ENCODE measurements around the gene RASGRP4.

The RASGRP4 gene

DNA sequence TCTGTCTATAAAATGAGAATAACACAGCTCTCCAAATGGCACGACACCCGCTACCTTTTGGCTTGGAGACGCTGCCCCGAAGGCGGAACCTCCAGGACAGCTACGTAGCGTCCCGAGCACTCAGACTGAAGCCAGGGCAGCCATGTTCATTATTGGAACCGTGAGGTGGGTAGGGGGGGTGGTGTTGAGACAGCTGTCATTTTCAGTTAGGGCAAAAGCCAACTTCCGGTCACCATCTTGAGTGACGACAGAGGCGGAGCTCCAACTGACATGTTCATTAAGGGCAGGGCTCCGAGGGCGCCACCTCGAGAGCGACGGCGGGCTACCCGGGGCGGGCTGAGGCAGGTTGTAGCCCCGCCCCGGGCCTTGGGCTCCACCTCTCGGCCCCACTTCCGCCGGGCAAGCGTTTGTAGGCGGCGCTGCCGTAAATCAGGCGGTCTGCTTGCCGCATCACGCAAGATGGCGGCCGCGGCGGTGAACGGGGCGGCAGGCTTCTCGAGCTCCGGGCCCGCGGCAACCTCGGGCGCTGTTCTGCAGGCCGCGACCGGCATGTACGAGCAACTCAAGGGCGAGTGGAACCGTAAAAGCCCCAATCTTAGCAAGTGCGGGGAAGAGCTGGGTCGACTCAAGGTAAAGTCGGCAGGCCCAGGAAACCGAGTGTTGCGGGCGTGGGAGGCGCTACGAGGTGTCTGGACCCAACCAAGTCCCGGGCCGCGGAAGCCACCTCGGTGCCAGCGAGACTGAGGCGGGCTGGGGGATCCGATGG is 51.5 kb downstream of the RASGRP4 start, which contains the start of gene PSMD8 (continued):
- TF ChIP-seq REPIN1 (tag by site-specific recombination; IDR thresholded peaks at IDR 0.05; ENCODE audit: low read depth) (peak; percentile 99), ZNF146 (tag by site-specific recombination; IDR thresholded peaks at IDR 0.05) (peak; percentile 83), ZNF785 (tag by site-specific recombination; IDR thresholded peaks at IDR 0.05) (peak; percentile 38; the same call in 1 of the 2 replicates), ZNF398 (tag by site-specific recombination; IDR thresholded peaks at IDR 0.05) (peak; percentile 30; the same call in 1 of the 2 replicates), ZNF138 (tag by site-specific recombination; IDR thresholded peaks at IDR 0.05; ENCODE audit: borderline replicate concordance) (no peak), GLIS1 (tag by site-specific recombination; IDR thresholded peaks at IDR 0.05) (peak; percentile 92), REST (tag by site-specific recombination; IDR thresholded peaks at IDR 0.05) (peak; percentile 74), ZNF596 (tag by site-specific recombination; IDR thresholded peaks at IDR 0.05) (no peak), HOXD13 (CRISPR knock-in tag; IDR thresholded peaks at IDR 0.05; ENCODE audit: borderline replicate concordance) (0 out of 2 replicates have a peak, but pooled peaks have one; percentile 19), GLIS2 (tag by site-specific recombination; IDR thresholded peaks at IDR 0.05) (peak; percentile 43), ZNF350 (tag by site-specific recombination; IDR thresholded peaks at IDR 0.05) (no peak), ZFHX2 (tag by site-specific recombination; conservative IDR thresholded peaks at IDR 0.05) (peak; percentile 98), ZNF23 (tag by site-specific recombination; IDR thresholded peaks at IDR 0.05; ENCODE audit: borderline replicate concordance) (peak; percentile 63; the same call in 1 of the 2 replicates), ZNF19 (tag by site-specific recombination; IDR thresholded peaks at IDR 0.05; ENCODE audit: low read depth) (0 out of 2 replicates have a peak, but pooled peaks have one; percentile 36), ZNF660 (tag by site-specific recombination; IDR thresholded peaks at IDR 0.05) (peak; percentile 96), ZNF518A (tag by site-specific recombination; conservative IDR thresholded peaks at IDR 0.05; ENCODE audit: low read depth) (peak; percentile 96), ZNF558 (tag by site-specific recombination; IDR thresholded peaks at IDR 0.05) (no peak), ZNF292 (tag by site-specific recombination; IDR thresholded peaks at IDR 0.05; ENCODE audit: borderline replicate concordance, low read depth) (no peak), ZSCAN23 (tag by site-specific recombination; IDR thresholded peaks at IDR 0.05) (peak; percentile 94), ZNF223 (tag by site-specific recombination; IDR thresholded peaks at IDR 0.05) (peak; percentile 64)
- TF ChIP-seq, protein P1, sequence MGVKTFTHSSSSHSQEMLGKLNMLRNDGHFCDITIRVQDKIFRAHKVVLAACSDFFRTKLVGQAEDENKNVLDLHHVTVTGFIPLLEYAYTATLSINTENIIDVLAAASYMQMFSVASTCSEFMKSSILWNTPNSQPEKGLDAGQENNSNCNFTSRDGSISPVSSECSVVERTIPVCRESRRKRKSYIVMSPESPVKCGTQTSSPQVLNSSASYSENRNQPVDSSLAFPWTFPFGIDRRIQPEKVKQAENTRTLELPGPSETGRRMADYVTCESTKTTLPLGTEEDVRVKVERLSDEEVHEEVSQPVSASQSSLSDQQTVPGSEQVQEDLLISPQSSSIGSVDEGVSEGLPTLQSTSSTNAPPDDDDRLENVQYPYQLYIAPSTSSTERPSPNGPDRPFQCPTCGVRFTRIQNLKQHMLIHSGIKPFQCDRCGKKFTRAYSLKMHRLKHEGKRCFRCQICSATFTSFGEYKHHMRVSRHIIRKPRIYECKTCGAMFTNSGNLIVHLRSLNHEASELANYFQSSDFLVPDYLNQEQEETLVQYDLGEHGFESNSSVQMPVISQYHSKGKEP (tag by site-specific recombination; IDR thresholded peaks at IDR 0.05), result peak; percentile 59; the same call in 1 of the 2 replicates
- TF ChIP-seq, protein P2, sequence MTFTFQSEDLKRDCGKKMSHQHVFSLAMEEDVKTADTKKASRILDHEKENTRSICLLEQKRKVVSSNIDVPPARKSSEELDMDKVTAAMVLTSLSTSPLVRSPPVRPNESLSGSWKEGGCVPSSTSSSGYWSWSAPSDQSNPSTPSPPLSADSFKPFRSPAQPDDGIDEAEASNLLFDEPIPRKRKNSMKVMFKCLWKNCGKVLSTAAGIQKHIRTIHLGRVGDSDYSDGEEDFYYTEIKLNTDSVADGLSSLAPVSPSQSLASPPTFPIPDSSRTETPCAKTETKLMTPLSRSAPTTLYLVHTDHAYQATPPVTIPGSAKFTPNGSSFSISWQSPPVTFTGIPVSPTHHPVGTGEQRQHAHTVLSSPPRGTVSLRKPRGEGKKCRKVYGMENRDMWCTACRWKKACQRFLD (tag by site-specific recombination; IDR thresholded peaks at IDR 0.05), result peak; percentile 73; the same call in 1 of the 2 replicates
- TF ChIP-seq, protein P3, sequence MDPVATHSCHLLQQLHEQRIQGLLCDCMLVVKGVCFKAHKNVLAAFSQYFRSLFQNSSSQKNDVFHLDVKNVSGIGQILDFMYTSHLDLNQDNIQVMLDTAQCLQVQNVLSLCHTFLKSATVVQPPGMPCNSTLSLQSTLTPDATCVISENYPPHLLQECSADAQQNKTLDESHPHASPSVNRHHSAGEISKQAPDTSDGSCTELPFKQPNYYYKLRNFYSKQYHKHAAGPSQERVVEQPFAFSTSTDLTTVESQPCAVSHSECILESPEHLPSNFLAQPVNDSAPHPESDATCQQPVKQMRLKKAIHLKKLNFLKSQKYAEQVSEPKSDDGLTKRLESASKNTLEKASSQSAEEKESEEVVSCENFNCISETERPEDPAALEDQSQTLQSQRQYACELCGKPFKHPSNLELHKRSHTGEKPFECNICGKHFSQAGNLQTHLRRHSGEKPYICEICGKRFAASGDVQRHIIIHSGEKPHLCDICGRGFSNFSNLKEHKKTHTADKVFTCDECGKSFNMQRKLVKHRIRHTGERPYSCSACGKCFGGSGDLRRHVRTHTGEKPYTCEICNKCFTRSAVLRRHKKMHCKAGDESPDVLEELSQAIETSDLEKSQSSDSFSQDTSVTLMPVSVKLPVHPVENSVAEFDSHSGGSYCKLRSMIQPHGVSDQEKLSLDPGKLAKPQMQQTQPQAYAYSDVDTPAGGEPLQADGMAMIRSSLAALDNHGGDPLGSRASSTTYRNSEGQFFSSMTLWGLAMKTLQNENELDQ (tag by site-specific recombination; IDR thresholded peaks at IDR 0.05; ENCODE audit: low read depth), result no peak
